ENCODE results near the gene BLNK.

GRCh38 chr10:96261132-96261531 is 10.2 kb downstream of the BLNK start:
- TF ChIP-seq POLR2A (IDR thresholded peaks at IDR 0.05), result no peak
- no peak for TF ChIP-seq CTCF (IDR thresholded peaks at IDR 0.05)
- TF ChIP-seq EP300 (IDR thresholded peaks at IDR 0.05), result no peak
